Measurements from ENCODE around the gene IGHMBP2. TPM values are rescaled to one million over a fixed set of nuclear protein-coding genes. Genes with fewer than 3 reads are reported as not detected.
"Not testable (repeated sequence)": the region's sequence is repeated elsewhere in the genome, so short reads cannot be mapped to it uniquely, and the experiment has no call there.

The IGHMBP2 gene
- 12.1 and 20.9 TPM in 2 replicates for total RNA-seq

DNA sequence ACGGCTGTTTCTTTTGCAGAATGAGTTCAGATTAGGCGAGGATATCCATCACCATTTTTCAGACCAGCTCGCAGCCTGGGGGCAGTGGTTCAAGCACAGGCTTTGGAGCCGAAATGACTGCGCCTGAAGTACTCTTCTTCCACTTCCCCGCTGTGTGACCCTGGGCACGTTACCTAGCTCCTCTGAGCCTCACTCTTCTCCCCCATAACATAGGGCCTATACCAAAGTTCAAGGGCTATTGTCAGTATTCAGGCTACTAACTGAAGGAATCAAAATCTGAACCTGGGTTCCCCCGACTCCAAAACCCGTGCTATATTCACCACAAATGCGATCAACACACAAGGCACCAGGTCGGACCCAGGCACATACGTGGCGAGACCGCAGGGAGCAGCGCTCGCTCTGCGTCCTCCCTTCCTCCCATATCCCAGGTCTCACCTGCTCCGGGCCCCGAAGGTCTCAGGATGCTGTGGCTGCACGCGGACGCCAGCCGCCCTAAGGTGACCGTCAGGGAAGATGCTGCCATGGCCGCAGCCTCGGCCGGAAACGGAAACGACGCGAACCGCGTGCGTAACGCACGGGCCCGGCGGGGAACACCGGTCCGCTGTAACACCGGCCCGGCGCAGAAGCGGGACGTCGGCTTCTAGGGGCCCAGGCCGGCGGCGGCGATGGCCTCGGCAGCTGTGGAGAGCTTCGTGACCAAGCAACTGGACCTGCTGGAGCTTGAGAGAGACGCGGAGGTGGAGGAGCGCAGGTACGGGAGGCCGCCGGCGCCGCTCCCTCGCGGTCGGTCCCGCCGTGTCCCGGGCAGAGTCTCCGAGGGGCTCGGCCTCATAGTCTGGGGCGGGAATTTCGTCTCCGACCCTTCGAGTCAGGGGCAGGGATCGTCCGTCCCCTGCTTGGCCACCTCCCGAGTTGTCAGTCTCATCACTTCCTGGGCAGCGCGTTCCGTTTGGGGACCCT is at the start of gene IGHMBP2, which contains the start of gene MRPL21:
TSS of gene IGHMBP2 (plus strand) at position 604 of the 960 bp plus-strand sequence. CDS start at position 666, 62 bp downstream.
TSS of gene MRPL21 (minus strand) at position 545 of the 960 bp plus-strand sequence. CDS start at position 523, 22 bp downstream.
- peak; percentile 89 for DNase-seq

DNA sequence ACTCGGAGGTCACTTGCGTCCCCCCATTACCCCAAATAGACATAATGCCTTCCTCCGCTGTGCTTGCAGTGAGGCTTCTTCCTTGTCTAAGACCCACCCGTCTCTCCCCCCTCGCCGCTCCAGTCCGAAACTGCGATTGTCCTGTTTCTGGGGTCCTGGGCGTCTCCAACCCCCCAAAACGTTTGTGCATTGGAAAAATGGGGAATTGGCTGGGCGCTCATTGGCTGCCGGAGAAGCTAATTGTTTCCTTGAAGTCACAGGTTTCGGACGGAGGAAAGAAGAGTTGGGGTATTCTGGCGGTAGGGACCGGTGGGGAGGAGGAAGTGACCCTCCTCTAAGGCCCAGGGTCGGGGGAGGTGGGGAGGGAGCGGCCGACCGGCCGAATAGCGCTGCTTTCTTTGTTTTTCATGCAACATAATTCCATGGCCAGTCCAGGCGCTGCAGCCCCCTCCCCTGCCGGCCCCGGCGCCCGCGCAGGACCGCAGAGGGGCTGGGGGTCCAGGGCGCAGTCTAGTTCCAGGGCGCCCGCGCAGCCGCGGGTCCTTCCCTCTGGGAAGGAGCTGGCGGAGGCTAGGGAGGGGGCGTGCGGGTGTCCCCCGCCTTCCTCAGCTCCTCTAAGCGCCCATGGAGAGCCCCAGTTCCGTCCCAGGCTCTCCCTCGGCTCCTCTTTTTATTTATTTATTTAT is 49.3 kb upstream of the IGHMBP2 start:
- no peak for DNase-seq

DNA sequence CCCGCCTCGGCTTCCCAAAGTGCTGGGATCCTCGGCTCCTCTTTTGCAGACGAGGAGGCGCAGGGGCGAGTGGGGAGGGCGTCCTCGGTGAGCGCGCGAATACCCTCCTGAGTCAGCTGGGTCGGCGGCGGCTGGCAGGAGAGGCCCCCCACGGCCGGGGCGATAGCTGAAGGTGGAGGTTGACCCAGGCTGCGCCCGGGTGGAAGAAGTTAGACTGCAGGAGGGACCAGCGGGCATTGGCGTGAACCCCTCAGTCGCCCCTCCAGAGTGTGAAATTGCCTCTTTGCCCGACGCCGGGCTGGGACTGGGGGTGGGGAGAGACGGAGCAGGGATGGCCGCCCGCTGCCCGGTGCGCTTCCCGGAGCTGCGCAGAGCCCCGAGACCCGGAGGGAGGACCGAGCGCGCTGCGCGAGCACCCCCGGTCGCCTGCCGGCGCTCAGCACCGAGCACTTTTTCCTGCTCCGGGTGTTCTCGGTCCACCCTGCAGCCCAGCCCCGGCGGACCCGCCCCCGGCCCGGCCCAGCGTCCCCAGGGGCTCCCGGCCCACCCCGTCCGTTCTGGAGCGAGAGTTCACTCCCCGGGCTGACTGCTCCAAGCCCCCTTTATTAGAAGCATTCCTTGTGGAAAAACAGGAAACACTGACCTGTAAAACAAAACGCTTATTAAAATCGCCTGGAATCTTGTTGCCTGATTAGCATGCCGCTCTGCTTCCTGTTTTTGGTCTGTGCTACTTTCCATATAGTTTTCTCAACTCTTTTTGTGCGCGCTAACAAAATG is 48.3 kb upstream of the IGHMBP2 start:
- peak; percentile 93 for DNase-seq

DNA sequence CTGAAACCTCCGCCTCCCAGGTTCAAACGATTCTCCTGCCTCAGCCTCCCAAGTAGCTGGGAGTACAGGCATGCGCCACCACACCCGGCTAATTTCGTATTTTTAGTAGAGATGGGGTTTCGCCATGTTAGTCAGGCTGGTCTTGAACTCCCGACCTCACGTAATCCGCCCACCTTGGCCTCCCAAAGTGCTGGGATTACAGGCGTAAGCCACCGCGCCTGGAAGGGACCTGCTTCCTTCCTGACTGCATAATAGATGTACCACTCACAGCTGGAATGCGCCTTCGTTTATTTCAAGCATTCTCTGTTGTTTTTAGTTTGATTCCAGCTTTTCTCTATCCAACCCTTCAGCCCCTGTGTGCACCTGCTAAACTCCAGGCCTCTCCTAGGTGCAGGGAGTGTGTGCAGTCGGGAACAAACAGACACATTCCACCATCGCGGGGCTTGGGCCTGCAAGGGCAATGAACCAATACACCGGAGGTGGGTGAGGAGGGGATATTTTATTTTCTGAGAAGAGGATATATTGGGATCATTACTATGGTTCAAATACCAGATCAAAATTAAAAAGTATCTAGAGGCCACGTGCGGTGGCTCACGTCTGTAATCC is 47.2 kb upstream of the IGHMBP2 start:
- DNase-seq: peak; percentile 28

DNA sequence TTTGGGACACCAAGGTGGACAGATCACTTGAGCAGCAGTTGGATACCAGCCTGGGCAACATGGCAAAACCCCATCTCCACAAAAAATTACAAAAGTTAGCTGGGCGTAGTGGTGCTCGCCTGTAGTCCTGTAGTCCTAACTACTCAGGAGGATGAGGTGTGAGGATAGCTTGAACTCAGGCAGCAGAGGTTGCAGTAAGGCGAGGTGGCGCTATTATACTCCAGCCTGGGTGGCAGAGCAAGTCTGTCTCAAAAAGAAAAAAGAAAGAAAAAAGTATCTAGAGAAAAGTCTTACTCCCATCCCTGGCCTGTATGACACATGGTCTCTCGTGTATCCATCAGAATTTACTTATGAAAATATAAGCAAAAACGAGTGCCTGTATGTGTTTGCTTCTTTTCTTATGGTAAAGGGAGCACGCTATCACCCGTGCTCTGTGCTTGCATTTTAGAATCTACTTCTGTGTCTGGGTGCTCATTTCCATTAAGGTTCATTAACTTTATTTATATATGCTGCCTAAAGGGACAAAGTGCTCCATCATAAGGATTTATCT is 46.6 kb upstream of the IGHMBP2 start:
- no peak for DNase-seq

DNA sequence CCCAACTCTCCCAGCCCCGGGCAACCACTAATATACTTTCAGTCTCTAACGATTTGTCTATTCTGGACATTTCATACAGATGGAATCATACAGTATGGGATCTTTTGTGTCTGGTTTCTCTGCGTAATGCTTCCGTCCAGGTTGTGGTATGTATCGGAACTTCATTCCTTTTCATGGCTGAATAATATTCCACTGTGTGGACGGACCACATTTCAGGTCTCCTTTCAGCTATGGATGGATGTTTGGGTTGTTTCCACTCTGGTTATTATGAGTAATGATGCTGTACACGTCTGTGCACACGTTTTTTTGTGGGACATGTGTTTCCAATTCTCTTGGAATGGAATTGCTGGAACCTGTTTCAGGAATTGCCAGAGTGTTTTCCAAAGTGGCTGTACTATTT is 44.6 kb upstream of the IGHMBP2 start:
- DNase-seq: no peak

DNA sequence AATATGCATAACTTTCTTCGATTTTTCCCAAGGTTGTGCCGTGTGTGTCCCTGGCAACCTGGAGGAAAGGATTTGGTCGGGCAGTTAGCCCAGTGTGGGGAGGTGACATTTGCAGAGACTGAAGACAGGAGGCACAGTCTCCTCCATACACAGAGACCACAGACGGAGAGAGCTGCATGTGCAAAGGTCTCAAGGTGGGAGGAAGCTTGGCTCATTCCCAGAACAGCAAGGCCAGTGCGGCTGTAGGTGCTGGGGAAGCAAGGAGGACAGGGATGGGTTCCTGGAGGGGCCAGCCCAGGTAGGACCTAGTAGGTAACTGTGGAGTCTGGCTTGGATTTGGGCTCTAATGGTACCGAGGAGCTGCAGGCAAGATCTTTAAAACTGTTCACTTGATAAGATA is 41.3 kb upstream of the IGHMBP2 start:
- DNase-seq: no peak

DNA sequence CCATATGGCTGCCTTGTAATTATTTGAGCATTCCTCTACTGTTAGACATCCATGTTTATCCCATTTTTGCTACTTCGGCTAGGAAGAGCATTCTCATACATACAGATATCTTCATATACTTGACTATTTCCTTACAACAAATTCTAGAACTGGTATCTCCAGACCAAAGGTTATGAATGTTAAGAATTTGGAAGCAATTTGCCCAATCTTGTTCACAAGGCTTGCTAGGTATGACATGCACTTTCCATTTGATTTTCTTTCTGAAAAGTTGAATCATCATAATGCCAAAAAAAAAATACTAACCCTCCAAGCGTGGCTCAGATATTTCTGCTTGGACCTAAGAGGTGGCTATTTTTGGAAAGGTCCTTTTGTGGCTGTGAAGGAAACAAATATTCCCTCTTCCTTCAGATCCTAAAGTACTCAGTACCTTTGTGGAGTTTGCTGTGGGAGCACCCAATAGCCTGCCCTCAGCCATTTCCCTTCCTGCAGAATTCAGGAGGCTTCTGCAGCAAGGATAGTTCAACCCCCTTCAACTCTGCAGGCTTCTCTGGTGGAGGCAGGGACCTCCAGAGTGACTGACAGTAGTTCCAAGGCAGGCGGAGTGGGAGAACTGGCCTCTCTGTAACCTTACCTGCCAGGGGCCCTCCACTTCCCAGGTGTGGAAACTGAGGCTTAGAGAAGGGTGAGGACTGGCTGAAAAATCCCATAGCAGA is 40.0 kb upstream of the IGHMBP2 start:
- DNase-seq: no peak

DNA sequence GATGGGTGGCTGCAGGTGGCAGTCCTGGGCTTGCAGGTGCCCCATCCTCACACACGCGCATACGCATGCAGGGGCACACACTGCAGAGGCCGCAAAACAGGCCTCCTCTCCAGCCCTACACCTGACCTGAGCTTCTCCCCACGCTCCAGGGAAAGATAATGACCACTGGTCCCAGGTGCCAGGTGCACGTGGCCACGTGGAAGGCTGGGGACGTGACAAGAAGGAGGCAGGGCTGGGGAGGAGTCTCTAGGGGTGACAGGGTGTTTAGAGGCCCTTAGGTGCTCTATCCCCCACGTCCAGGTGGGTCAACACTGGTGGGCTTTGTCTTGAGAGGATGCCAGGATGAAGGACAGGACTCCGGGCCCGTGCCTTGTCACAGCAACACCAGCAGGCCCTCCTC is 38.5 kb upstream of the IGHMBP2 start:
- no peak for DNase-seq

DNA sequence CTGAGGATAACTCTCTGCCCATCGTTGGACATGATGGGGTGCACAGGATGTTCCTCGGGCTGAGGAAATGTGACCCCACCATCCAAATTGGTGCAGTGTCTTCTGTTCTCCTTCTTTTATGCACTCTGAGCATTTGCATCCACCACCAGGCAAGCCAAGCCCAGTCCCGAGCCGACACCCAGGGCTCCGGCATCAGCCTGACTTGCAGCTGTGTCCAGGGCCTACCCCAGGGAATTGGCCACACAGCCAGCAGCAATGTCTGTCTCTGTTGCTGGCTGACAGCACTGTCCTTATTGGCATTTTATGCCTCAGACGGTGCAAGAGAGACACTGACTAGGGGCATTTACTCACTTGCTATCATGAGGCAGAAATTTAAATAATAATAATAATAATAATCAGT is 36.6 kb upstream of the IGHMBP2 start:
- no peak for DNase-seq

DNA sequence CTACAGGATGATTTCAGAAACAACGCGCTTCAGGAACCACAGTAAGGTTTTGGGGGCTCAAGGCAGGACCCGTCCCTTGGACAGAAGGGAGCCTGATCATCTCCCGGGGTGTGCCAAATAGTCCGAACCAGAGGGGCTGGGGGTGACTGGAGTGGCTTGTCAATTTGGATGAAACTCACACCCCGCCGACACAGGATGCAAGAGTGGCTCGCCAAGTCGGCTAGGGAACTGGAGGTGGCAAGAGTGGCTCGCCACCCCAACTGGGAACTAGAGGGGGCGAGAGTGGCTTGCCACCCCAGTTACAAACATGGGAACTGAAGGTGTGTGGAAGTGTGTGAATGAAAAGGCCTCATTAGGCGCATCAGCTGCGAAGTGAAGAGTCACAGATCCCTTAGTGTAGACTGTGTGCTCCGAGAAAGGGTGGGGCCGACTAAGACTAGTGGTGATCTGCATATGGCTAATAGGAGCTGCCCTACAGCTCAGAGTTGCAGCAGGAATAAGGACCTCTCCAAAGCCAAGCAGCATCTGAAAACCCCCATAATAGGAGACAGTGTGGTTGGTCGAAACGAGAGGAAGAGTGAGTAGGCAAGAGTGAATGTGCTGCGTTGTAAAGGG is 35.4 kb upstream of the IGHMBP2 start:
- no peak for DNase-seq

DNA sequence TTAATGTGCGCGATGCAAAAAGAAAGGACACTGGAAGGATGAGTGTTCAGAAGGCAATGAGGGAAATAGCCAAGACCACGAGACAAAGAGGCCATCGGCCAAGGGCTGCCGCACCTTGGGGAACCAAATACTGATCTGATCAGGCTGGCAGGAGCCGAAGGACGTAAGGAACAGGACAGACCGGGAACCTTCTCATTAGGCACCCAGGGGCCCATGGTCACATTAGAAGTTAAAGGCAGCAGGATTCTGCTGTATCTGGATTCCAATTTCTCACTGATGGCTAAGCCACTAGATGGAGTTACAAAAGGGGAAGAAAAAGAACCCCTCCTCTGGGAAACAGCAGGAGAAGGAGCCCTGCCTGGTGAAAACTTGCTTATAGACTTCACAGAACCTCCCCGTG is 33.2 kb upstream of the IGHMBP2 start:
- DNase-seq: no peak

DNA sequence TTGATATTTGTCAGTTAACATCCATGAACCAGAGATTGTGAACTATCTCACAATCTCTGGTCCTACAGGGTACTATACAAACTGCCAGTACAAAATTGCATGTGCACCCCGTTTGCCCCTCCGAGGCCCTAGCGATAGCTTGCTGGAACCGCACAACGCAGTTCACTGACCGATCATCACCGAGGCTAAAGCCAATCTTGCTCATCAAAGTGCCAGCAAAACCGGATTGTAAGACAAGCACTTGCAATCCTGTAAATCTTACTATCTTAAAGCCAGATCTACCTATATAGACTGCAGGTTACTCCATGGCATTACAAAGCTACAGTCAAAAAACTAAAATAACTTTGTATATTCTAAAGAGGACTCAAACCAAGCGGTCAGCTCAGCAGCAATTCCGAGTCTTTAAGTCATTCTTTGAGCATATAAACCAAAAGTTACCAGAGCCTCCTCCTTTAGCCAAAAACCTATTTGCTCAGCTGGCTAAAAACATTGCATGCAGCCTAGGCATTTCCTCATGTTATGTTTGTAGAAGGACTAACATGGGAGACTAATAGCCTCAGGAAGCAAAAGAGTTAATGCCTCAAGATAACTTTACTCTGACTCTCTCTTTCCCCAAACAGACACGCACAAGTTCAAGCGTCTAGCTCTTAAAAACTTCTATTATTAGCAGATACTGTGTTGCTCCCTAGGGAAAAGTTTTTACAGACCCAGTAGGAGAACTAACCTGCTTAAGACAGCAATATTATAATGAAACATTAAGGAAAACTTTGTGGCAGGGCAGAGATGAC is 31.3 kb upstream of the IGHMBP2 start:
- DNase-seq: peak; percentile 48

DNA sequence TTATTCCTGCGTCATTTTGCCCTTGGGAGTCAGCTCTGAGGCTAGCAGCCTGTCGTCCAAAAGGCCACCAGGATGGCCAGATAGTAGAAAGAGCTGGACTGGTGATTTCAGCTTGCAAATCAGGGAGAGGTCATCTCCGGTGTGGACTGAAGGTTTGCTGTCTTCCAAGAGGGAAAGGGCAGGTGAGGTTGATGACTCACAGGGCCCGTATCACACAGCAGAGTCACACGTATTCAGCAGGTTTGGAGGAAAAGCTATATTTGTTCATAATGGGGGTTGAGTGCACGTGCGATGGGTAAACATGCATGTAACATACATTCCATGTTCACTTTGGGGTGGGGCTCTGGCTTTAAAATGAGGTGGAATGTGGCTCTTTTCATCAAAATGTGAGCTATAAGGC is 25.7 kb upstream of the IGHMBP2 start:
- DNase-seq: no peak

DNA sequence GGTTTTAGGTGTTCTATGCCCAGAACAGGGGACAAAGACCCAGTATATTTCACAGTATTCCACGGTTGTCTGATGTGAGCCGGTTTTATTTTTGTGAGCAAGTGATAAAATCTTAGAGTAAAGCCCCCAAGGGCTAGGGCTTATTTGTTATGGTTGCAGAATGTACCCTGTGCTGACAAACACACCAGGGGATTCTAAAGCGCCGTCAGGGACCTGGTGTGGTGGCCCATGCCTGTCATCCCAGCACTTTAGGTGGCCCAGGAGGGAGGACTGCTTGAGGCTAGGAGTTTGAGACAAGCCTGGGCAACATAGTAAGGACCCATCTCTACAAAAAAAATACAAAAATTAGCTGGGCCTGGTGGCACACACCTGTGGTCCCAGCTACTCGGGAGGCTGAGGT is 22.8 kb upstream of the IGHMBP2 start:
- DNase-seq: no peak

DNA sequence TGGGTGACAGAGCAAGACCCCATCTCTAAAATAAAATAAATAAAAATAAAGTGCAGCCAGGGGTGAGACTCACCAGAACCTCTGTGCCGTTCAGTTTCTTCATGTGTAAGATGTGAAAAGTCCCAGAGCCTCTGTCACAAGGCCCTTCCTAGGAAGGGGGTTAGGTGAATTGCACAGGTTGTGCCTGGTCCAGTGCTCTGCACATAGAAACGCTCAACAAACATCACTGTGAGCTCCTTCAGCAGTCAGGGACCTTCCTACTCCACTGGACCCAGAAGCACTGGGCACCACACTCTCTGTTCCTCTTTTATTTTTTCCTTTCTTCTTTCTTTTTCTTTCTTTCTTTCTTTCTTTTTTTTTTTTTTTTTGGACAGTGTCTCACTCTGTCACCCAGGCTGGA is 22.4 kb upstream of the IGHMBP2 start:
- no peak for DNase-seq

DNA sequence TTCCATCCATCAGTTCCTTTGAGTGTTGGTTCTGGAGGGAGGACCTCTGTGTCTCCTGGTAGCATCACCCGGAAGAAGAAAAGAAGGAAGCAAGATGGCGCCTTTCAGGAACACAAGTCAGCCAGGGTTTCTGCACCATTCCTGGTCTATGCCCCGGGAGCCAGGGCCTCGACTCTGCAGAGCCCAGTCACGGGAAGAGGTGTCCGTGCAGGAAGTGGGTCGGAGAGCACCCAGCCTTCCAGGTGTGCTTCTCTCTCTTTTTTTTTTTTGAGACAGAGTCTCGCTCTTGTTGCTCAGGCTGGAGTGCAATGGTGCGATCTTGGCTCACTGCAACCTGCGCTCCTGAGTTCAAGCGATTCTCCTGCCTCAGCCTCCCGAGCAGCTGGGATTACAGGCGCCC is 21.3 kb upstream of the IGHMBP2 start:
- DNase-seq: no peak

DNA sequence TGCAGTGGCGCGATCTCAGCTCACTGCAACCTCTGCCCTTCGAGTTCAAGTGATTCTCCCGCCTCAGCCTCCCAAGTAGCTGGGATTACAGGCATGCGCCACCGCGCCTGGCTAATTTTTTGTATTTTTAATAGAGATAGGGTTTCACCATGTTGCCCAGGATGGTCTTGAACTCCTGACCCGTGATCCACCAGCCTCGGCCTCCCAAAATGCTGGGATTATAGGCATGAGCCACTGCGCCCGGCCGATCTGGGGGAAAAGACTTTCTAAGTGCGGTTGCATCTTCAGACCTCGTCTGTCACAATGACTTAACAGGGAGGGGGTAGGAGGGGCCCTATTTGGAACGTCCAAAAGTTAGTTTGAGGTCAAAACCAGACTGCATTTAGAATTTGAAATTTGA is 18.9 kb upstream of the IGHMBP2 start:
- DNase-seq: not testable (repeated sequence)

DNA sequence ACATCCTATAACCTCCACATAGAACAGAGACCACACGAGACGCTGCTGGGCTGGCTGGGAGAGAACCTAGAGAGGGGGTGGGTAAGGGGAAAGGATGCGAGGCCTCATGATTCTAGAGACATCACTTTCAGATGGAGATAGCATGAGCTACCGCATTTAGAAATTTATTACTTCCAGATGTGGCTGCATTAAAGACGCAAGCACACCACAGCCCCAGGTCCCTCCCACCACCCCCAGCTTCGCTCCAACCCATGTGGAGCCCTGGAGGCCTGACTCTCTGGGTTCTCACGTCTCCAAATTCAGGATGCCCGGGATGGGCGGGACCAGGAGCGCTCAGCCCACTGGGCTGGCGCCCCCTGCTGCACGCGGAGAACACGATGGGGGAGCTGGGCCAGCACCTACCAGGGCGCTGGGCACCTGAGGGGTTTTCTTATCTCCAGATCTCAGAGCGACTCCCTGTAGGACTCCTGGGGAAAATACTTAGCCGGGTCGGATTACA is 13.7 kb upstream of the IGHMBP2 start:
- DNase-seq: peak; percentile 50

Data from dermis blood vessel endothelial cell (primary cell).